ENCODE measurements around the gene CIB2. TPM values are rescaled to one million over a fixed set of nuclear protein-coding genes. Genes with fewer than 3 reads are reported as not detected.
A peak's percentile ranks its signal among the peaks of the same experiment; 100 is the strongest.

Gene CIB2
- polyA plus RNA-seq, 1 donor (not counting 4 experiments of a cell fraction or from before 2014, with no cell fraction given): 4.1 TPM

- Histone ChIP-seq H4K20me1 (ENCODE audit: control insufficient read depth, extremely low read depth, insufficient read depth, low read length) (no peaks in the 10 kb centered on the region), H3K27ac (ENCODE audit: control insufficient read depth, insufficient read depth, low read length) (peak overlapping the region; percentile 49), H2AFZ (ENCODE audit: control insufficient read depth, low read length) (peak overlapping the region; percentile 5), H3K9ac (ENCODE audit: control insufficient read depth, extremely low read depth, insufficient read depth, low read length) (peak overlapping the region; percentile 79), H3K79me2 (ENCODE audit: control insufficient read depth, insufficient read depth, low read length) (peaks cover 54% of the 10 kb centered on the region), H3K4me3 (ENCODE audit: control insufficient read depth in 2 of 3, extremely low read depth in 1 of 3, insufficient read depth in 2 of 3, low read depth in 1 of 3, low read length in 3 of 3) (peak overlapping the region; percentile 68 to 97 (median 89)), H3K9me1 (ENCODE audit: control insufficient read depth, extremely low read depth, insufficient read depth, low read length) (peaks cover 2% of the 10 kb centered on the region), H3K4me2 (ENCODE audit: control insufficient read depth, extremely low read depth, insufficient read depth, low read depth, low read length) (peak overlapping the region; percentile 96), H3K36me3 (ENCODE audit: control insufficient read depth in 2 of 2, extremely low read depth in 1 of 2, insufficient read depth in 2 of 2, low read length in 2 of 2) (no peaks in the 10 kb centered on the region), H3K27me3 (ENCODE audit: control insufficient read depth, extremely low read depth, insufficient read depth, low read length) (no peaks in the 10 kb centered on the region), H3K4me1 (ENCODE audit: control insufficient read depth, extremely low read depth, insufficient read depth, low read length) (peaks cover 19% of the 10 kb centered on the region), H3K9me3 (ENCODE audit: control insufficient read depth, low read depth, low read length) (no peaks in the 10 kb centered on the region)
- no peak for TF ChIP-seq EZH2 (IDR thresholded peaks at IDR 0.05; ENCODE audit: low read length)
- no peak for TF ChIP-seq CTCF (optimal IDR thresholded peaks at IDR 0.05 in 1 of 3, IDR thresholded peaks at IDR 0.05 in 1 of 3, conservative IDR thresholded peaks at IDR 0.05 in 1 of 3; ENCODE audit: extremely low read depth in 1 of 3, insufficient read depth in 2 of 3, low read length in 3 of 3)
- dilution Hi-C loops (cut with MboI; ENCODE audit: extremely low pct_ligation_motif_present, low sequenced_read_pairs): no loop called here
- FAIRE-seq (peak; percentile 43), DNase-seq (ENCODE audit: low read depth, low spot score) (no peak)
These were observed 55.6 kb downstream of the CIB2 start for GRCh38 chr15:78075490-78076230.

- H4K20me1 ChIP-seq (ENCODE audit: control insufficient read depth, extremely low read depth, insufficient read depth, low read length): no peaks in the 10 kb centered on the region
- H3K36me3 ChIP-seq (ENCODE audit: control insufficient read depth in 2 of 2, extremely low read depth in 1 of 2, insufficient read depth in 2 of 2, low read length in 2 of 2): no peaks in the 10 kb centered on the region
- peaks cover 19% of the 10 kb centered on the region for H3K4me1 ChIP-seq (ENCODE audit: control insufficient read depth, extremely low read depth, insufficient read depth, low read length)
- no peaks in the 10 kb centered on the region for H3K9me3 ChIP-seq (ENCODE audit: control insufficient read depth, low read depth, low read length)
- no peak overlapping the region for H3K27ac ChIP-seq (ENCODE audit: control insufficient read depth, insufficient read depth, low read length)
- H3K4me2 ChIP-seq (ENCODE audit: control insufficient read depth, extremely low read depth, insufficient read depth, low read depth, low read length): no peak overlapping the region
- FAIRE-seq (no peak), DNase-seq (ENCODE audit: low read depth, low spot score) (no peak)
- H3K9me1 ChIP-seq (ENCODE audit: control insufficient read depth, extremely low read depth, insufficient read depth, low read length): peaks cover 2% of the 10 kb centered on the region
- dilution Hi-C loops (cut with MboI; ENCODE audit: extremely low pct_ligation_motif_present, low sequenced_read_pairs): no loop called here
- no peak for TF ChIP-seq CTCF (optimal IDR thresholded peaks at IDR 0.05 in 1 of 3, IDR thresholded peaks at IDR 0.05 in 1 of 3, conservative IDR thresholded peaks at IDR 0.05 in 1 of 3; ENCODE audit: extremely low read depth in 1 of 3, insufficient read depth in 2 of 3, low read length in 3 of 3)
- H3K79me2 ChIP-seq (ENCODE audit: control insufficient read depth, insufficient read depth, low read length): peaks cover 78% of the 10 kb centered on the region
- H3K27me3 ChIP-seq (ENCODE audit: control insufficient read depth, extremely low read depth, insufficient read depth, low read length): no peaks in the 10 kb centered on the region
- no peak overlapping the region for H3K9ac ChIP-seq (ENCODE audit: control insufficient read depth, extremely low read depth, insufficient read depth, low read length)
- no peak overlapping the region for H3K4me3 ChIP-seq (ENCODE audit: control insufficient read depth in 2 of 3, extremely low read depth in 1 of 3, insufficient read depth in 2 of 3, low read depth in 1 of 3, low read length in 3 of 3)
- no peak overlapping the region for H2AFZ ChIP-seq (ENCODE audit: control insufficient read depth, low read length)
These were observed 58.0 kb downstream of the CIB2 start for GRCh38 chr15:78073046-78073787.

Data from keratinocyte (primary cell).